GM21367 (cell line): ENCODE data around the gene CDHR3.
"Not testable (repeated sequence)": the region's sequence is repeated elsewhere in the genome, so short reads cannot be mapped to it uniquely, and the experiment has no call there.

Source experiments
- ATAC-seq: cut with Tn5 transposase; IDR thresholded peaks from one replicate; pipeline ENCODE4 v1.9.1; 2021; ENCODE audit not compliant: unreplicated experiment

The CDHR3 gene

GRCh38 chr7:105990727-105991453 lies 27.8 kb downstream of the CDHR3 start:
- ATAC-seq: no peak

DNA sequence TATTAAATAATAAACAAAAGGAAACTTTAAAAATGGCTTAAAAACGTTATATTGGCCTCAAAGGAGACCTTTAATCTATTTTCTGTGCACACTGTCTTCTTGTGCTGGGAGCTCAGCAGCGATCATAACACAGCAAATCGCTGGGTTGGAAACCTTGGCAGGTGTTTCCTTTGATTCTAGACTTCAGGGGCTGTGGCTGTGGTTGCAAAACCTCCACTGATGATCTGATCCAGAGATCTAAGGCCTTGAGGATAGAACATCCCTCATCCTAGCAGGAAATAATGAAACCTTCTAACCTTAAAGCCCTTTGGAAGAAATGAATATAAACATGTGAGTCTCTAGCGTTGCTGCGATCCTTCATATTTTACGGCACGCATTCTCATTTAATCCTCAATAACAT lies 29.8 kb downstream of the CDHR3 start:
- no peak for ATAC-seq

- ATAC-seq: no peak
Observed at GRCh38 chr7:105996860-105997737, 34.0 kb downstream of the CDHR3 start.

DNA sequence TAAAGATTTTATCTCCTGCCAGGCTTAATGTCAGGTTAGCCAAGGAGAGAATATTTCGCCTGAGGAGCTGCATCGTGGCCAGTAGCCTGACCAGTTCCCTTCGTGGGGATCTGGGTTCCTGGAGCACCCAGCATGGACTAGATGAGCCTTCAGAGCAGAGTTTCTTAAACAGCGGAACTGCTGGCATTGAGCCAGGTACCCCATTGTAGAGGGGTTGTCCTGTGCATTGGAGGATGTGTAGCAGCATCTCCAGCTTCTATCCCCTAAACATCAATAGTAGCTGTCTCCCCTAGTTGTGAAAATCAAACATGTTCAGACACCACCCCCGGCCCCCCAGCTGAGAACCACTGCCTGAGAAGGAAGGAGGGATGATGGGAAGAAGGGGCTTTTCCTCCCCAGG lies 36.2 kb downstream of the CDHR3 start:
- ATAC-seq: no peak

GRCh38 chr7:106001196-106001595 lies 38.1 kb downstream of the CDHR3 start:
- ATAC-seq: no peak

GRCh38 chr7:106001886-106002285 lies 38.8 kb downstream of the CDHR3 start:
- no peak for ATAC-seq

- ATAC-seq: no peak
Observed at GRCh38 chr7:106003525-106004064, 40.5 kb downstream of the CDHR3 start.

DNA sequence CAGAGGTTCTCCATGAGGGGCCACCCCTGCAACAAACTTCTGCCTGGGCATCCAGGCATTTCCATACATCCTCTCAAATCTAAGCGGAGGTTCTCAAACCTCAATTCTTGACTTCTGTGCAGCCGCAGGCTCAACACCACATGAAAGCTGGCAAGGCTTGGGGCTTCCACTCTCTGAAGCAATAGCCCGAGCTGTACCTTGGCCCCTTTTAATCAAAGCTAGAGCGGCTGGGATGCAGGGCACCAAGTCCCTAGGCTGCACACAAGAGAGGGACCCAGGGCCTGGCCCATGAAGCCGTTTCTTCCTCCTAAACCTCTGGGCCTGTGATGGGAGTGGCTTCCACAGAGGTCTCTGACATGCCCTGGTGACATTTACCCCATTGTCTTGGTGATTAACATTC lies 43.8 kb downstream of the CDHR3 start:
- ATAC-seq: no peak

DNA sequence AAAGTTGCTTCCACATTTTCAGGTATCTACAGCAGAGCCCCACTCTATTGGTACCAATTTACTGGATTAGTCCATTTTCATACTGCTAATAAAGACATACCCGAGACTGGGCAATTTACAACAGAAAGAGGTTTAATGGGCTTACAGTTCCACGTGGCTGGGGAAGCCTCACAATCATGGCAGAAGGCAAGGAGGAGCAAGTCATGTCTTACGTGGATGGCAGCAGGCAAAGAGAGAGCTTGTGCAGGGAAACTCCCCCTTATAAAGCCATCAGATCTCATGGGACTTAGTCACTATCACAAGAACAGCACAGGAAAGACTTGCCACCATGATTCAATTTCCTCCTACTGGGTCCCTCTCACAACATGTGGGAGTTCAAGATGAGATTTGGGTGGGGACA lies 44.7 kb downstream of the CDHR3 start:
- not testable (repeated sequence) for ATAC-seq

GRCh38 chr7:106009503-106010226 lies 46.6 kb downstream of the CDHR3 start:
- ATAC-seq: no peak

- ATAC-seq: no peak
Observed at GRCh38 chr7:106010331-106010730, 47.3 kb downstream of the CDHR3 start.

- no peak for ATAC-seq
Observed at GRCh38 chr7:106010866-106011265, 47.8 kb downstream of the CDHR3 start.

- no peak for ATAC-seq
Observed at GRCh38 chr7:106012184-106012583, 49.1 kb downstream of the CDHR3 start.

DNA sequence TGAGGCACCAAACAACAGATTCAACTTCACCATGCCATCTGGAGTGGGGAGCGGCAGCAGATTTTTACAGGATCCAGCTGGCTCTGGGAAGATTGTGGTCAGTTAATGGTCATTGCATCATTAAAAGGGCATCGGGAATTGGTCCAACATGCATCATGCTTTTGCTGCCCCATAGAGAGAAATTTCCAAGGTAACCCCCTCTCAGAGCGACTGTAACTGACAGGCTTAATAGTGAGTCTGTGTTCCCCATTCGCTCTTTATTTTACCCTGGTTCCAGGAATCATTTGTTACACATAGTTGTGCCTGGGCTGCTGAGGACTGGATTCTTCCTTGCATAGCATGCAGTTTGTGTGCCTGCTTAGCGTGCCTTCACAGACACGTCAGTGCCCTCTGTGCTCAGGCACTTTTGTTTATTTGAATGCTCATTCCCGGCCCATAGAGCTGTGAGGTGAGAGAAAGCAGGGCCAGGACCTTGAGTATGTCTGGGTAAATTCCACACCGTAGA lies 49.9 kb downstream of the CDHR3 start:
- no peak for ATAC-seq

- ATAC-seq: no peak
Observed at GRCh38 chr7:106015381-106016218, 52.5 kb downstream of the CDHR3 start.

- ATAC-seq: no peak
Observed at GRCh38 chr7:106016331-106016730, 53.3 kb downstream of the CDHR3 start.

GRCh38 chr7:106017657-106018056 lies 54.6 kb downstream of the CDHR3 start:
- no peak for ATAC-seq

- no peak for ATAC-seq
Observed at GRCh38 chr7:106018566-106019469, 55.8 kb downstream of the CDHR3 start.

GRCh38 chr7:106019470-106019820 lies 56.4 kb downstream of the CDHR3 start:
- ATAC-seq: no peak
